Smooth muscle cell (in vitro differentiated cells): ENCODE data around the gene KLF13. TPM values are rescaled to one million over a fixed set of nuclear protein-coding genes. Genes with fewer than 3 reads are reported as not detected.

ENCODE experiments used
- DNase-seq: peaks from one replicate; lab custom pipeline; 2025; ENCODE audit not compliant: unreplicated experiment; lab: John Stamatoyannopoulos, UW
- H2AFZ ChIP-seq: fragments of 200-600 bp; sonication (generic); 2 replicates; pipeline ENCODE4 v1.6.0; 2016; ENCODE audit warnings: antibody characterized with exemption, low read depth, mild to moderate bottlenecking
- H3F3A ChIP-seq: fragments of 200-600 bp; sonication (generic); 2 replicates; pipeline ENCODE4 v1.6.0; 2017; ENCODE audit warnings: antibody characterized with exemption, low read depth
- H3K27ac ChIP-seq: fragments of 200-600 bp; sonication (generic); 2 replicates; pipeline ENCODE4 v1.5.1; 2016; ENCODE audit warnings: low read depth, mild to moderate bottlenecking
- H3K27me3 ChIP-seq: fragments of 200-600 bp; sonication (generic); 2 replicates; pipeline ENCODE4 v1.6.1; 2016; ENCODE audit warnings: low read depth, mild to moderate bottlenecking
- H3K36me3 ChIP-seq: fragments of 200-600 bp; sonication (generic); 2 replicates; pipeline ENCODE4 v1.5.1; 2016; ENCODE audit warnings: low read depth
- H3K4me1 ChIP-seq: fragments of 200-600 bp; sonication (generic); 2 replicates; pipeline ENCODE4 v1.5.1; 2016; ENCODE audit warnings: low read depth
- H3K4me2 ChIP-seq: fragments of 200-600 bp; sonication (generic); 2 replicates; pipeline ENCODE4 v1.6.0; 2016; ENCODE audit warnings: mild to moderate bottlenecking
- H3K4me3 ChIP-seq: fragments of 200-600 bp; sonication (generic); 2 replicates; pipeline ENCODE4 v1.5.1; 2016; ENCODE audit warnings: mild to moderate bottlenecking
- H3K79me2 ChIP-seq: fragments of 200-600 bp; sonication (generic); 2 replicates; pipeline ENCODE4 v1.6.0; 2016; ENCODE audit warnings: low read depth, mild to moderate bottlenecking
- H3K9ac ChIP-seq: fragments of 200-600 bp; sonication (generic); 2 replicates; pipeline ENCODE4 v1.6.0; 2016; ENCODE audit warnings: low read depth
- H3K9me3 ChIP-seq: fragments of 200-600 bp; sonication (generic); replicated peaks from 2 replicates; pipeline ENCODE4 v1.5.1; 2016; ENCODE audit warnings: low read depth
- H4K20me1 ChIP-seq: fragments of 200-600 bp; sonication (generic); 2 replicates; pipeline ENCODE4 v1.6.0; 2016; ENCODE audit warnings: low read depth
- CTCF ChIP-seq: fragments of 200-600 bp; sonication (generic); IDR thresholded peaks from 2 replicates; pipeline ENCODE4 v1.5.1; 2017; ENCODE audit warnings: borderline replicate concordance, mild to moderate bottlenecking, antibody characterized with exemption; ENCODE audit not compliant: insufficient read depth, poor library complexity, severe bottlenecking
- WGBS: methylation state at CpG from one replicate; pipeline ENCODE4 v1.1.7; 2016; ENCODE audit warnings: low lambda C conversion rate; 5-methylcytosine and 5-hydroxymethylcytosine counted together
- polyA plus RNA-seq: library from polyadenylated mRNA; unstranded; fragments of >200 nt; fragmentation: Nextera tagmentation; extraction: Ambion mirVana; gene quantifications from 2 replicates; pipeline ENCODE4 v1.2.1, GENCODE V29; 2016
- total RNA-seq: library from RNA; depleted of rRNA; stranded (reverse); fragments of >200 nt; gene quantifications from 2 replicates; pipeline ENCODE4 v1.2.3, GENCODE V29; 2014

KLF13 gene
- total and polyA plus RNA-seq, 2 experiments from 2014 or later = 42.1 to 74.2 TPM

GRCh38 chr15:31407376-31407775 lies 80.7 kb downstream of the KLF13 start:
- no peaks in the 10 kb centered on the region for H3K9me3 ChIP-seq
- TF ChIP-seq CTCF = no peak
- H3K27ac ChIP-seq = no peak overlapping the region
- DNase-seq = no peak
- WGBS = 97% methylated on average over 1 of the region's 1 CpG
- H3K4me3 ChIP-seq = no peak overlapping the region
- H4K20me1 ChIP-seq = no peaks in the 10 kb centered on the region
- H3K4me1 ChIP-seq = peaks cover 7% of the 10 kb centered on the region
- H3K27me3 ChIP-seq = no peaks in the 10 kb centered on the region
- H3F3A ChIP-seq = peaks cover 4% of the 10 kb centered on the region
- H3K4me2 ChIP-seq = no peak overlapping the region
- no peak overlapping the region for H3K9ac ChIP-seq
- no peak overlapping the region for H2AFZ ChIP-seq
- H3K79me2 ChIP-seq = no peaks in the 10 kb centered on the region
- no peaks in the 10 kb centered on the region for H3K36me3 ChIP-seq

GRCh38 chr15:31407851-31408250 lies 81.2 kb downstream of the KLF13 start:
- no peaks in the 10 kb centered on the region for H3K36me3 ChIP-seq
- no peaks in the 10 kb centered on the region for H3K27me3 ChIP-seq
- no peaks in the 10 kb centered on the region for H3K79me2 ChIP-seq
- TF ChIP-seq CTCF = no peak
- H3K27ac ChIP-seq = no peak overlapping the region
- H3K4me2 ChIP-seq = no peak overlapping the region
- H3K9me3 ChIP-seq = no peaks in the 10 kb centered on the region
- H3K4me3 ChIP-seq = no peak overlapping the region
- no peak overlapping the region for H3K9ac ChIP-seq
- no peak for DNase-seq
- no peak overlapping the region for H2AFZ ChIP-seq
- peaks cover 7% of the 10 kb centered on the region for H3K4me1 ChIP-seq
- peaks cover 4% of the 10 kb centered on the region for H3F3A ChIP-seq
- H4K20me1 ChIP-seq = no peaks in the 10 kb centered on the region

- Histone ChIP-seq H4K20me1 (no peaks in the 10 kb centered on the region), H3K79me2 (no peaks in the 10 kb centered on the region), H3K27ac (no peak overlapping the region), H3K9me3 (no peaks in the 10 kb centered on the region), H3K4me2 (no peak overlapping the region), H3K4me1 (peaks cover 4% of the 10 kb centered on the region), H3K36me3 (no peaks in the 10 kb centered on the region), H3K4me3 (no peak overlapping the region), H2AFZ (no peak overlapping the region), H3K27me3 (no peaks in the 10 kb centered on the region), H3F3A (no peaks in the 10 kb centered on the region), H3K9ac (no peak overlapping the region)
- DNase-seq = no peak
- 97% methylated on average over 3 of the region's 3 CpGs for WGBS
- TF ChIP-seq CTCF = no peak
Observed at GRCh38 chr15:31408724-31409123, 82.1 kb downstream of the KLF13 start.

GRCh38 chr15:31409171-31409570 lies 82.5 kb downstream of the KLF13 start:
- no peaks in the 10 kb centered on the region for H4K20me1 ChIP-seq
- WGBS = 91% methylated on average over 2 of the region's 2 CpGs
- H3K4me1 ChIP-seq = peaks cover 4% of the 10 kb centered on the region
- no peaks in the 10 kb centered on the region for H3K27me3 ChIP-seq
- no peak for TF ChIP-seq CTCF
- no peaks in the 10 kb centered on the region for H3K9me3 ChIP-seq
- no peaks in the 10 kb centered on the region for H3K36me3 ChIP-seq
- no peak overlapping the region for H3K4me3 ChIP-seq
- H3F3A ChIP-seq = no peaks in the 10 kb centered on the region
- H3K79me2 ChIP-seq = no peaks in the 10 kb centered on the region
- H3K4me2 ChIP-seq = no peak overlapping the region
- no peak for DNase-seq
- H2AFZ ChIP-seq = no peak overlapping the region
- no peak overlapping the region for H3K9ac ChIP-seq
- H3K27ac ChIP-seq = no peak overlapping the region
